ENCODE results near the gene DNAJB6. TPM values are rescaled to one million over a fixed set of nuclear protein-coding genes. Genes with fewer than 3 reads are reported as not detected.

DNAJB6 gene
- total RNA-seq, 2 experiments from 2014 or later, result 67.8 to 80.6 TPM

DNA sequence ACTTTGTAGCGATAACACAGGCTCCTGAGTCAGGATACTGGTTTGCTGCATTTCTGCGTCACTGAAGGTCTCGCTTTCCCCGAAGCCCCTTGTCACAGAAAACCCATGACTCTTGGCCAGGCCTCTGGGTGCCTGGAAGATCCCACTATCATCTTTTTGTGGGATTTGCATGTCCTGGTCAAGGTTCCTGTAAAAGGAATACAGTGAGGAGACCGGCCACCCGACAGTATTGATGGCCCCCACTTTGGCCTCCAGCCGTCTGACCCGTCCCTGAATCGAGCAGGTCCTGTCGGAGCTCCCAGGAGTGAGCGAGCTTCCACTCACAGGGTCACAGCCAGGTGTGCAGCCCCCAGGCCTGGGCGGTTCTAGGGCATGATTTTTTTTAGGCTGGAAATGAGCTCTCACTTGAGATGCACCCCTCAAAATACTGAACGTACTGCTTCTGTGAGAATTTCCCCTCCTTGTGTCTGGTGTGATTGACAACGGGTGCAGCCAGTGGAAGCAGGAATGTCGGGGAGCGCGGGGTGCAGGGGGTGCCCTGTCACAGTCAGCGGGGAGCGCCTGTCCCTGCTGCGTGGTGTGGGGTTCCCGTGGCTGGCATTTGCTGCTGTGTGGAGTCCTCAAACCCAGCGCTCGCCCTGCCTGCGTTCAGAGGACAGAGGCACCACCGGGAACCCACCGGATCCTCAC, 75.8 kb downstream of the DNAJB6 start:
- H3K27me3 Mint-ChIP-seq, result no peaks in the 10 kb centered on the region
- no peak overlapping the region for H3K4me3 Mint-ChIP-seq
- H3K4me1 Mint-ChIP-seq (ENCODE audit: low read depth), result peaks cover 7% of the 10 kb centered on the region
- H3K36me3 Mint-ChIP-seq (ENCODE audit: low read depth), result peaks cover 24% of the 10 kb centered on the region
- TF ChIP-seq, protein P1, sequence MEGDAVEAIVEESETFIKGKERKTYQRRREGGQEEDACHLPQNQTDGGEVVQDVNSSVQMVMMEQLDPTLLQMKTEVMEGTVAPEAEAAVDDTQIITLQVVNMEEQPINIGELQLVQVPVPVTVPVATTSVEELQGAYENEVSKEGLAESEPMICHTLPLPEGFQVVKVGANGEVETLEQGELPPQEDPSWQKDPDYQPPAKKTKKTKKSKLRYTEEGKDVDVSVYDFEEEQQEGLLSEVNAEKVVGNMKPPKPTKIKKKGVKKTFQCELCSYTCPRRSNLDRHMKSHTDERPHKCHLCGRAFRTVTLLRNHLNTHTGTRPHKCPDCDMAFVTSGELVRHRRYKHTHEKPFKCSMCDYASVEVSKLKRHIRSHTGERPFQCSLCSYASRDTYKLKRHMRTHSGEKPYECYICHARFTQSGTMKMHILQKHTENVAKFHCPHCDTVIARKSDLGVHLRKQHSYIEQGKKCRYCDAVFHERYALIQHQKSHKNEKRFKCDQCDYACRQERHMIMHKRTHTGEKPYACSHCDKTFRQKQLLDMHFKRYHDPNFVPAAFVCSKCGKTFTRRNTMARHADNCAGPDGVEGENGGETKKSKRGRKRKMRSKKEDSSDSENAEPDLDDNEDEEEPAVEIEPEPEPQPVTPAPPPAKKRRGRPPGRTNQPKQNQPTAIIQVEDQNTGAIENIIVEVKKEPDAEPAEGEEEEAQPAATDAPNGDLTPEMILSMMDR (IDR thresholded peaks at IDR 0.05), result no peak
- ChIA-PET POLR2A (no interaction called here), CTCF (no interaction called here)
- intact Hi-C loops (cut with micrococcal nuclease), result no loop called here
- DNase-seq, result no peak
- no peak for ATAC-seq
- H3K9me3 Mint-ChIP-seq, result no peaks in the 10 kb centered on the region
- no peak overlapping the region for H3K27ac Mint-ChIP-seq

GRCh38 chr7:157413881-157414701, 77.3 kb downstream of the DNAJB6 start:
- intact Hi-C loops (cut with micrococcal nuclease), result no loop called here
- POLR2A ChIA-PET, result interaction anchor here (0.8 kb wide), 1 partner anchor 11 kb away, joined by 3 read pairs; no protein-coding TSS in a partner anchor
- CTCF ChIA-PET, result no interaction called here
- no peak overlapping the region for H3K4me3 Mint-ChIP-seq
- H3K4me1 Mint-ChIP-seq (ENCODE audit: low read depth), result peaks cover 7% of the 10 kb centered on the region
- ATAC-seq (no peak), DNase-seq (no peak)
- no peaks in the 10 kb centered on the region for H3K9me3 Mint-ChIP-seq
- TF ChIP-seq, protein P1 (IDR thresholded peaks at IDR 0.05), result no peak
- H3K27me3 Mint-ChIP-seq, result no peaks in the 10 kb centered on the region
- H3K36me3 Mint-ChIP-seq (ENCODE audit: low read depth), result peaks cover 24% of the 10 kb centered on the region
- H3K27ac Mint-ChIP-seq, result no peak overlapping the region

GRCh38 chr7:157414702-157415096, 77.9 kb downstream of the DNAJB6 start:
- Mint-ChIP-seq H3K36me3 (ENCODE audit: low read depth) (peaks cover 24% of the 10 kb centered on the region), H3K27me3 (no peaks in the 10 kb centered on the region), H3K4me1 (ENCODE audit: low read depth) (peaks cover 7% of the 10 kb centered on the region), H3K4me3 (no peak overlapping the region), H3K27ac (no peak overlapping the region), H3K9me3 (no peaks in the 10 kb centered on the region)
- intact Hi-C loops (cut with micrococcal nuclease), result no loop called here
- no peak for DNase-seq
- ChIA-PET POLR2A (interaction anchor here (0.8 kb wide), 1 partner anchor 11 kb away, joined by 3 read pairs; no protein-coding TSS in a partner anchor), CTCF (no interaction called here)
- TF ChIP-seq, protein P1 (IDR thresholded peaks at IDR 0.05), result no peak
- no peak for ATAC-seq

DNA sequence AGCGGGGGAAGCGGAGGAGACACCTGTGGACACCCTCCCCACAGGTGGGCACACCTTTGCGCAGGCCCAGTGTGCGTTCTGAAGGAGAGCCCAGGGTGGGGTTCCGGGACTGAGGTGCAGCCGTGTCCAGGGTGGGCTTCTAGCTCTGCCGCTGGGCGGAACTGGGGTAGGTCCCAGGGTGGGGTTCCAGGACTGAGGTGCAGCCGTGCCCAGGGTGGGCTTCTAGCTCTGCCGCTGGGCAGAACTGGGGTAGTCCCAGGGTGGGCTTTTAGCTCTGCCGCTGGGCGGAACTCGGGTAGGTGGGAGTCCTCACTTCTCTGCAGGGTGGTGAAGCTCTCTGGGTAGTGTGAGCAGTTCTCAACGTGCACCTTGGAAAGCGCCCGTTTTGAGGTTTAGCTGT, 78.7 kb downstream of the DNAJB6 start:
- H3K4me3 Mint-ChIP-seq, result no peak overlapping the region
- no peaks in the 10 kb centered on the region for H3K27me3 Mint-ChIP-seq
- intact Hi-C loops (cut with micrococcal nuclease), result no loop called here
- no peaks in the 10 kb centered on the region for H3K9me3 Mint-ChIP-seq
- peaks cover 7% of the 10 kb centered on the region for H3K4me1 Mint-ChIP-seq (ENCODE audit: low read depth)
- CTCF ChIA-PET, result no interaction called here
- DNase-seq (no peak), ATAC-seq (no peak)
- TF ChIP-seq, protein P1 (IDR thresholded peaks at IDR 0.05), result no peak
- H3K27ac Mint-ChIP-seq, result no peak overlapping the region
- H3K36me3 Mint-ChIP-seq (ENCODE audit: low read depth), result peaks cover 24% of the 10 kb centered on the region
- POLR2A ChIA-PET, result no interaction called here

DNA sequence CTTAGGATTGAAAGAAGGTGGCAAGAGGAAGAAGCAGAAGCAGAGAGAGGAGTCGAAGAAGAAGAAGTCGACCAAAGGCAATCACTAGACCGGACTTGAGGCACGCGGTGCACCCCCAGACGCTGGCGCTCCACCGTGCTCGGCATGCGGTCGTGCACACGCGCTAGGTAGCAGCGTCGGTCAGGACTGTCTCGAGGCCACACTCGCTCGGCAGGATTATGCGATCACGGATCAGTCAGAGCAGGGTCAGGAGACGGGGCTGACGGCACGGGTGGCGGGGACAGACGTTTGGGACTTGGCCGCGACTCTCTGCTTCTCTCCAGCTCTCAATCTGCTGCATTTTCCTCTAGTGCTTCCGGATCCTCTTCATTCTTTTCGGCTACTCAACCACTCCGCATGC, 79.2 kb downstream of the DNAJB6 start:
- ATAC-seq (no peak), DNase-seq (no peak)
- Mint-ChIP-seq H3K9me3 (no peaks in the 10 kb centered on the region), H3K4me3 (no peak overlapping the region), H3K4me1 (ENCODE audit: low read depth) (peaks cover 7% of the 10 kb centered on the region), H3K27ac (no peak overlapping the region), H3K36me3 (ENCODE audit: low read depth) (peaks cover 24% of the 10 kb centered on the region), H3K27me3 (no peaks in the 10 kb centered on the region)
- ChIA-PET POLR2A (no interaction called here), CTCF (no interaction called here)
- intact Hi-C loops (cut with micrococcal nuclease), result no loop called here
- TF ChIP-seq, protein P1 (IDR thresholded peaks at IDR 0.05), result no peak
